Endothelial cell of umbilical vein (primary cell): Measurements from ENCODE around the gene ZRANB1.

Source experiments
- EZH2 ChIP-seq: IDR thresholded peaks from 2 replicates; pipeline ENCODE4 v1.6.1; 2012; ENCODE audit warnings: borderline replicate concordance, low read depth, mild to moderate bottlenecking, moderate library complexity, low read length, inconsistent platforms; ENCODE audit not compliant: severe bottlenecking
- TF ChIP-seq, protein P1 (sequence below), 2 donors: IDR thresholded peaks; 1 replicate in 1 of 2; 2 replicates in 1 of 2; pipeline ENCODE4 v1.5.1; 2011; ENCODE audit warnings: low read length in 2 of 2, mild to moderate bottlenecking in 2 of 2, moderate library complexity in 2 of 2, control low read depth in 1 of 2, inconsistent platforms in 1 of 2, low read depth in 1 of 2; ENCODE audit not compliant: insufficient read depth in 1 of 2; ENCODE audit errors: extremely low read depth in 1 of 2

DNA sequence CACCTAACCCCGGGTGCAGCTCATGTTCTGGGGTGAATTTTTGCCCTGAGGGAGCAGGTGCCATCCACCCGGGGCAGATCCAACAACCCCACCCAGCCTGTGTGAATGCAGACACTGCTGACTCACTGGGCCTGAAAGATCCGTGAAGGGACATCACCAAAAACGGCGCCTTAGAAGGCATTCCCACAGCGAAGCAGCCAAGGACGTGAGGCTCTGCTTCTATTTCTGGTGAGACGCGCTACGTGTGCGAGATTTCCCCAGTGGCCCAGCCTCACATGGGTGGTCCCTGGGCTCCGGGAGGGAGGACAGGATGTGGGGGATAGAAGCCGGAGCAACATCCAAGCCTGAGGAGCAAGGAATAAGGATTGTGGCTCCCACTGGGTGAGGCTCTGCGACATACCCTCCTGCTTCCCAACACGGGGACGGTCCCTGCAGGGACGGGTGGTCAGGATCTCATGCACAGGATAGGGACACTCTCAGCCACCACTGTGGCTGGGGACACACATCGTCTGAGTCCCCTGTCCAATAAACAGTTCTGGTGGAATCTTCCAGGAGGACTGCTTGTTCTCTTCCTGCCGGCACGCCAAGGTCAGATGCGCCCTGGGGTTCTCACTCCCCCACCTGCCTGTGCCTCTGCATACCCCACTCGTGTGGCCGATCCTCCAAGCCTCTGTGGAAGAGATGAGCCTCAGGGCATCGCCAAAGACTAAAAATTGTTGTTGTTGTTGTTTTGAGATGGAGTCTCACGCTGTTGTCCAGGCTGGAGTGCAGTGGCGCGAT, 70.2 kb downstream of the ZRANB1 start:
- TF ChIP-seq, protein P1, sequence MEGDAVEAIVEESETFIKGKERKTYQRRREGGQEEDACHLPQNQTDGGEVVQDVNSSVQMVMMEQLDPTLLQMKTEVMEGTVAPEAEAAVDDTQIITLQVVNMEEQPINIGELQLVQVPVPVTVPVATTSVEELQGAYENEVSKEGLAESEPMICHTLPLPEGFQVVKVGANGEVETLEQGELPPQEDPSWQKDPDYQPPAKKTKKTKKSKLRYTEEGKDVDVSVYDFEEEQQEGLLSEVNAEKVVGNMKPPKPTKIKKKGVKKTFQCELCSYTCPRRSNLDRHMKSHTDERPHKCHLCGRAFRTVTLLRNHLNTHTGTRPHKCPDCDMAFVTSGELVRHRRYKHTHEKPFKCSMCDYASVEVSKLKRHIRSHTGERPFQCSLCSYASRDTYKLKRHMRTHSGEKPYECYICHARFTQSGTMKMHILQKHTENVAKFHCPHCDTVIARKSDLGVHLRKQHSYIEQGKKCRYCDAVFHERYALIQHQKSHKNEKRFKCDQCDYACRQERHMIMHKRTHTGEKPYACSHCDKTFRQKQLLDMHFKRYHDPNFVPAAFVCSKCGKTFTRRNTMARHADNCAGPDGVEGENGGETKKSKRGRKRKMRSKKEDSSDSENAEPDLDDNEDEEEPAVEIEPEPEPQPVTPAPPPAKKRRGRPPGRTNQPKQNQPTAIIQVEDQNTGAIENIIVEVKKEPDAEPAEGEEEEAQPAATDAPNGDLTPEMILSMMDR (IDR thresholded peaks at IDR 0.05; ENCODE audit: extremely low read depth in 1 of 2, insufficient read depth in 1 of 2, low read depth in 1 of 2, low read length in 2 of 2), result no peak
- TF ChIP-seq EZH2, result no peak
